Gastrocnemius medialis (tissue), 4 donors: ENCODE results near the gene SPATA21. TPM values are rescaled to one million over a fixed set of nuclear protein-coding genes. Genes with fewer than 3 reads are reported as not detected.

Experiments
- ATAC-seq, 2 donors: fragments of 150-250 bp; one replicate each; pipeline ENCODE4 v1.9.1; 2016
- DNase-seq, 2 donors: peaks; one replicate each; pipeline ENCODE4 v3.0.0-alpha.2; 2019
- H3K27ac ChIP-seq, 4 donors: fragments of 200-600 bp; sonication (generic); 1 replicate in 1 of 4; 2 replicates in 3 of 4; pipeline ENCODE4 v1.5.1; 2016 to 2018; ENCODE audit warnings: mild to moderate bottlenecking in 2 of 4, moderate library complexity in 1 of 4
- H3K27me3 ChIP-seq, 3 donors: fragments of 200-600 bp; sonication (generic) in 2 of 3; 1 replicate in 1 of 3; 2 replicates in 2 of 3; pipeline versions ENCODE4 v1.5.1 to v1.6.0; 2016 to 2019; ENCODE audit warnings: mild to moderate bottlenecking in 1 of 3, moderate library complexity in 1 of 3
- H3K36me3 ChIP-seq, 2 donors: fragments of 200-600 bp; sonication (generic) in 1 of 2; one replicate each; pipeline ENCODE4 v1.5.1; 2017 to 2018
- H3K4me1 ChIP-seq, 2 donors: fragments of 200-600 bp; sonication (generic) in 1 of 2; one replicate each; pipeline ENCODE4 v1.5.1; 2016 to 2017; ENCODE audit warnings: mild to moderate bottlenecking in 2 of 2
- H3K4me3 ChIP-seq, 4 donors: fragments of 200-600 bp; sonication (generic) in 3 of 4; 1 replicate in 1 of 4; 2 replicates in 3 of 4; pipeline ENCODE4 v1.5.1; 2016 to 2019; ENCODE audit warnings: mild to moderate bottlenecking in 2 of 4
- H3K9me3 ChIP-seq, 3 donors: fragments of 200-600 bp; sonication (generic) in 2 of 3; 1 replicate in 1 of 3; 2 replicates in 2 of 3; pipeline ENCODE4 v1.5.1; 2016 to 2019
- POLR2A ChIP-seq, 2 donors: fragments of 450-650 bp; IDR thresholded peaks; one replicate each; pipeline ENCODE4 v1.6.1; 2017; ENCODE audit warnings: antibody characterized with exemption in 2 of 2, mild to moderate bottlenecking in 2 of 2, moderate library complexity in 2 of 2
- in situ Hi-C, 4 donors: fragments of 200-750 bp; cut with MboI; loops; one replicate each; pipeline versions ENCODE4 v1.15.0 to v1.8.0; 2017; ENCODE audit warnings: low sequenced_read_pairs in 4 of 4
- intact Hi-C: fragments of 100-400 bp; cut with DNase I; formaldehyde crosslinking; loops from one replicate; pipeline ENCODE4 v1.15.1; 2023; ENCODE audit warnings: low total_unique reads
- total RNA-seq, 4 donors: library from RNA; depleted of rRNA; stranded (reverse); fragments of >200 nt; gene quantifications; one replicate each; pipeline versions ENCODE4 v1.1.0 to v1.2.3, GENCODE V29; 2016
- TF ChIP-seq, protein P1 (sequence below), 5 experiments: fragments of 450-650 bp in 3 of 5; fragments of 200-600 bp in 2 of 5; sonication (generic) in 2 of 5; IDR thresholded peaks in 4 of 5; conservative IDR thresholded peaks in 1 of 5; 1 replicate in 4 of 5; 2 replicates in 1 of 5; pipeline ENCODE4 v1.5.1; 2016 to 2019; ENCODE audit warnings: antibody characterized with exemption in 5 of 5, mild to moderate bottlenecking in 3 of 5, moderate library complexity in 3 of 5

SPATA21 gene
- total RNA-seq, 4 donors from 2014 or later, result not detected

DNA sequence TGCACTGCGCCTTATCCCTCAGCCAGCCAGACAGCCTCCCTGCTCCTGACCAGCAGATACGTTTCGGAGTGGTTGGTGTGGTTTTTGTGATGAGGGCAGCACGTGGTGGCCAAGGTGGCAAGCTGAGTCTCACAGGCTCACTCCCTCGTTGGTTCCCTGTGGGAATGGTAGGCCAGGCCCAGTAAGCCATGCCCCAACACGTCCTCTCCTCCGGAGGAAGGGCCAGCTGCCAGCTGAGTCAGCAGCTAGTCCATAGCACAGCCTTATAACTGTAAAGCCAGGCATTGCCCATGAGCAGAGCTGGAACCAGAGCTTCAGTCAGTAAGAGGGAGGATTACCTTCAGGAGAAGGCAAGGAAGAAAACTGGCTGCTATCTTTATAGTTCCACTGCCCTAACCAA, 40.6 kb downstream of the SPATA21 start:
- Histone ChIP-seq H3K27me3 (no peaks in the 10 kb centered on the region), H3K27ac (peak overlapping the region in 2 of 4 donors; percentile 40 to 50), H3K9me3 (no peaks in the 10 kb centered on the region), H3K4me1 (peaks cover 34 to 36% of the 10 kb centered on the region in 2 donors), H3K4me3 (no peak overlapping the region), H3K36me3 (peaks cover 0 to 32% of the 10 kb centered on the region in 2 donors)
- intact Hi-C loops, result no loop called here
- in situ Hi-C loops, result no loop called here
- TF ChIP-seq, protein P1, sequence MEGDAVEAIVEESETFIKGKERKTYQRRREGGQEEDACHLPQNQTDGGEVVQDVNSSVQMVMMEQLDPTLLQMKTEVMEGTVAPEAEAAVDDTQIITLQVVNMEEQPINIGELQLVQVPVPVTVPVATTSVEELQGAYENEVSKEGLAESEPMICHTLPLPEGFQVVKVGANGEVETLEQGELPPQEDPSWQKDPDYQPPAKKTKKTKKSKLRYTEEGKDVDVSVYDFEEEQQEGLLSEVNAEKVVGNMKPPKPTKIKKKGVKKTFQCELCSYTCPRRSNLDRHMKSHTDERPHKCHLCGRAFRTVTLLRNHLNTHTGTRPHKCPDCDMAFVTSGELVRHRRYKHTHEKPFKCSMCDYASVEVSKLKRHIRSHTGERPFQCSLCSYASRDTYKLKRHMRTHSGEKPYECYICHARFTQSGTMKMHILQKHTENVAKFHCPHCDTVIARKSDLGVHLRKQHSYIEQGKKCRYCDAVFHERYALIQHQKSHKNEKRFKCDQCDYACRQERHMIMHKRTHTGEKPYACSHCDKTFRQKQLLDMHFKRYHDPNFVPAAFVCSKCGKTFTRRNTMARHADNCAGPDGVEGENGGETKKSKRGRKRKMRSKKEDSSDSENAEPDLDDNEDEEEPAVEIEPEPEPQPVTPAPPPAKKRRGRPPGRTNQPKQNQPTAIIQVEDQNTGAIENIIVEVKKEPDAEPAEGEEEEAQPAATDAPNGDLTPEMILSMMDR (IDR thresholded peaks at IDR 0.05 in 4 of 5, conservative IDR thresholded peaks at IDR 0.05 in 1 of 5), result no peak
- no peak for TF ChIP-seq POLR2A (IDR thresholded peaks at IDR 0.05)
- ATAC-seq, result peak; percentile 53 to 59
- DNase-seq, result peak; percentile 29 to 51

DNA sequence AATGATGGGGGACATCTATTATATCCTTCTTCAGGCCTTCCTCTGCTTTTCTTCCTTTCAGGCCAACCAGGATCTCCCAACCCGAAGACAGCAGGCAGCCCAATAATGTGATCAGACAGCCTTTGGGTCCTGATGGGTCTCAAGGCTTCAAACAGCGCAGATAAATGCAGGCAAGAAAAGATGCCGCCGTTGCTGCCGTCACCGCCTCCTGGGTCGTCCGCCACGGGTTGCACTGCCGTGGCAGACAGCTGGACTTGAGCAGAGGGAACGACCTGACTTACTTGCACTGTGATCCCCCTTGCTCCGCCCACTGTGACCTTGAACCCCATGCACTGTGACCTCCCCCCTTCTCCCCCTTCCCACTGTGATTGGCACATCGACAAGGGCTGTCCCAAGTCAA, 42.2 kb downstream of the SPATA21 start:
- Histone ChIP-seq H3K4me3 (no peak overlapping the region), H3K9me3 (no peaks in the 10 kb centered on the region), H3K27me3 (no peaks in the 10 kb centered on the region), H3K36me3 (peaks cover 0 to 32% of the 10 kb centered on the region in 2 donors), H3K27ac (no peak overlapping the region), H3K4me1 (peaks cover 50 to 52% of the 10 kb centered on the region in 2 donors)
- TF ChIP-seq, protein P1 (IDR thresholded peaks at IDR 0.05 in 4 of 5, conservative IDR thresholded peaks at IDR 0.05 in 1 of 5), result no peak
- no peak for TF ChIP-seq POLR2A (IDR thresholded peaks at IDR 0.05)
- DNase-seq, result no peak
- intact Hi-C loops (loop anchor here (5.0 kb wide), 1 partner anchor 47 kb away; the partner anchor contains the start of gene NECAP2), in situ Hi-C loops (no loop called here)
- no peak for ATAC-seq

DNA sequence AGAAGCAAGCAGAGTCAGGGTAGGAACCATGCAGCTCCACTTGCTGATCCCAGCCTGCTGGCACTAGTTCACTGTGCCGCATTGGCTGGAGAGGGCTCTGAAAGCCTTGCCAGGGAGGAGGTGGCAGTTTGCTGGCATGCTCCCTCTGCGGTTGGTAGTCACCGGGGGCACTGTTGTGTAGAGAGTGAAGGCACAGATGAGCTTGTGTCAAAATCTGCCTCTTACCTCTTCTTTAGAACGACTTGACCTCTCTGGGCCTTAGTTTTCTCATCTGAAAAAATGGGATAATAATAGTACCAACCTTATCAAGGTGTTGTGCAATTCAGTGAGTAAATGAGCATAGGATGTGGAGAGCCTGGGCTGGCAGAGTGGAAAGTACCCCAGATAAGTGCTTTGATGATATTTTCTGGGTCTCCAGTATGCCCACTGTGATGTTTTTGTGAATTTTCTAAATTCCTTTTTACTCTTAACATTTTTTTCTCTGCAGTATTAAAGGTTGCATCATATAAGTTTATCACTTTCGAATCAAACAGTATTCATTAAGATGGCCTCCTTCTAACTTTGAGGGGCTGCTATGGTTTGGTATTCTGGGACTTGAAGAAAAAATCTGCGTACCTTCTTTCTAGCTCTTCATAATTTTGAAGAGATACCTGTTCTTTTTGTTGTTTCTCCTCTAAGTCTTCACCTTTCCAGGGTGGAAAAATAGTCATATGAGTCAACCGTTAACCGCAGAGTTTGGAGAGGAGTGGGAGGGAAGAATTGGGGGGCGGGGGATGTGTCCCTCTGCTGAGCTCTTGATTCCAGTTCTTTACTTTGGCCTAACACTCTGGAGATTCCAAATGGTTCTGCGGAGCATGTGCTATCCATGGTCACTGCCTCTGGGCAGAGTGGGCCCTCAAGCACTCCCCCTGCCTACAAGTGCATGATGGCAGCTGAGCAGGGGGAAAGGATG, 43.4 kb downstream of the SPATA21 start:
- intact Hi-C loops, result loop anchor here (5.0 kb wide), 1 partner anchor 48 kb away; the partner anchor contains the start of gene NECAP2
- Histone ChIP-seq H3K27ac (peak overlapping the region in 3 of 4 donors; percentile 19 to 61 (median 29)), H3K9me3 (no peaks in the 10 kb centered on the region), H3K4me1 (peaks cover 56 to 57% of the 10 kb centered on the region in 2 donors), H3K27me3 (no peaks in the 10 kb centered on the region), H3K36me3 (peaks cover 0 to 32% of the 10 kb centered on the region in 2 donors), H3K4me3 (no peak overlapping the region)
- in situ Hi-C loops, result no loop called here
- ATAC-seq (no peak), DNase-seq (peak in 1 of 2 donors; percentile 29)
- TF ChIP-seq POLR2A (IDR thresholded peaks at IDR 0.05), result no peak
- TF ChIP-seq, protein P1 (IDR thresholded peaks at IDR 0.05 in 4 of 5, conservative IDR thresholded peaks at IDR 0.05 in 1 of 5), result no peak

DNA sequence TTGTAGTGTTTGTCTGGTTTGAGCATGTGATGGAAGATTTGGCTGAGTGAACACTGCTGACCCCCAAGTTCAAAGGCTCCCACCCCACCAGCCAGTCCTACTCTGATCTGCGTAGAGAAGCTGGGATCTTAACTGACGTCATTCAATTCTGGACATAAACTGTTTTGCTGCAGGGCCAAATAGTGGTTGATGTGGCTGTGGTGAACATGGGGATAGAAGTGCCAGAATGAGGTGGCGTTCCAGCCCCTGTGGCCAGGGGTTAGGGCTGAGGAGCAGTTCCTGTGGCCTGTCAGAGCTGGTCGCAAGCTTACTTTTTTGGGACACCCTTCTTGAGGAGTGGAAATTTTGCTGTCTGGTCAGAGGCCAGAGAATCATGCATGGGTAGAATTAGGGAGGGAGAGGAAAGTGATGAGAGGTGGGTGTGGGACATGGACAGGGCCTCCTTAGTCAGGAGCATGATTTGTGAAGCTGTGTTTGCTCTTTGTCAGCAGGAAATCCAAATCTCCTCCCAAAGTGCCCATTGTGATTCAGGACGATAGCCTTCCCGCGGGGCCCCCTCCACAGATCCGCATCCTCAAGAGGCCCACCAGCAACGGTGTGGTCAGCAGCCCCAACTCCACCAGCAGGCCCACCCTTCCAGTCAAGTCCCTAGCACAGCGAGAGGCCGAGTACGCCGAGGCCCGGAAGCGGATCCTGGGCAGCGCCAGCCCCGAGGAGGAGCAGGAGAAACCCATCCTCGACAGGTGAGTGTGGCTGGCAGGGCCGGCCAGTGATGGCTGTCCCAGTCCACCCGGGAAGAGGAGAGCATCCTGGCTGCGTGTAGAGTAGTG, 44.3 kb downstream of the SPATA21 start:
- DNase-seq (no peak), ATAC-seq (no peak)
- no peak overlapping the region for H3K4me3 ChIP-seq
- H3K36me3 ChIP-seq, result peaks cover 0 to 32% of the 10 kb centered on the region in 2 donors
- TF ChIP-seq POLR2A (IDR thresholded peaks at IDR 0.05), result no peak
- TF ChIP-seq, protein P1 (IDR thresholded peaks at IDR 0.05 in 4 of 5, conservative IDR thresholded peaks at IDR 0.05 in 1 of 5), result no peak
- no peaks in the 10 kb centered on the region for H3K9me3 ChIP-seq
- H3K4me1 ChIP-seq, result peaks cover 64 to 65% of the 10 kb centered on the region in 2 donors
- H3K27ac ChIP-seq, result peak overlapping the region in 3 of 4 donors; percentile 19 to 61 (median 29)
- H3K27me3 ChIP-seq, result no peaks in the 10 kb centered on the region
- in situ Hi-C loops (no loop called here), intact Hi-C loops (loop anchor here (5.0 kb wide), 1 partner anchor 49 kb away; the partner anchor contains the start of gene NECAP2)
